SIG-M5 treated with dmso at 0.1 percent for 504 hours (cell line): ENCODE results near the gene ZGLP1.
A peak's percentile ranks its signal among the peaks of the same experiment; 100 is the strongest.

ENCODE experiments used
- DNase-seq: peaks from one replicate; lab custom pipeline; 2025; ENCODE audit not compliant: unreplicated experiment; lab: John Stamatoyannopoulos, UW

The ZGLP1 gene

GRCh38 chr19:10328558-10329429, 19.2 kb upstream of the ZGLP1 start:
- DNase-seq, result no peak

GRCh38 chr19:10327793-10328192, 18.2 kb upstream of the ZGLP1 start:
- DNase-seq, result no peak

- DNase-seq, result no peak
These were observed 16.1 kb upstream of the ZGLP1 start for GRCh38 chr19:10325732-10326131.

- DNase-seq, result no peak
These were observed 12.5 kb upstream of the ZGLP1 start for GRCh38 chr19:10321874-10322835.

GRCh38 chr19:10321417-10321797, 11.8 kb upstream of the ZGLP1 start:
- no peak for DNase-seq

GRCh38 chr19:10320602-10321416, 11.2 kb upstream of the ZGLP1 start:
- DNase-seq, result no peak

GRCh38 chr19:10318807-10319682, 9.4 kb upstream of the ZGLP1 start:
- no peak for DNase-seq

- no peak for DNase-seq
These were observed 8.3 kb upstream of the ZGLP1 start for GRCh38 chr19:10317857-10318462.

- no peak for DNase-seq
These were observed 7.6 kb upstream of the ZGLP1 start for GRCh38 chr19:10317045-10317856.

GRCh38 chr19:10316229-10317044, 6.8 kb upstream of the ZGLP1 start:
- DNase-seq, result no peak

- DNase-seq, result peak; percentile 50
These were observed 6.0 kb upstream of the ZGLP1 start, which contains the start of gene FDX2 for GRCh38 chr19:10315335-10316214. Gene FDX2, minus strand, starts transcription at chr19:10316015. Its CDS starts 19 bp downstream, at chr19:10315996.

- DNase-seq, result no peak
These were observed 3.3 kb downstream of the ZGLP1 start for GRCh38 chr19:10306327-10306726.

GRCh38 chr19:10305139-10305806, 4.3 kb downstream of the ZGLP1 start:
- peak; percentile 46 for DNase-seq

- DNase-seq, result no peak
These were observed 9.8 kb downstream of the ZGLP1 start for GRCh38 chr19:10299545-10300458.
